Brain microvascular endothelial cell (primary cell): ENCODE data around the gene COX7A1.

Experiments
- DNase-seq: peaks from one replicate; pipeline ENCODE4 v3.0.0-alpha.2; 2020
- H3K27ac ChIP-seq: fragments of 250-450 bp; sonication (Bioruptor Pico); 2 replicates; pipeline ENCODE4 v1.5.1; 2020; ENCODE audit warnings: mild to moderate bottlenecking, moderate library complexity
- H3K27me3 ChIP-seq: fragments of 250-450 bp; sonication (Bioruptor Pico); replicated peaks from 2 replicates; pipeline ENCODE4 v1.5.1; 2020; ENCODE audit warnings: mild to moderate bottlenecking
- H3K36me3 ChIP-seq: fragments of 250-450 bp; sonication (Bioruptor Pico); replicated peaks from 2 replicates; pipeline ENCODE4 v1.5.1; 2020; ENCODE audit warnings: mild to moderate bottlenecking
- H3K4me3 ChIP-seq: 2 replicates; pipeline ENCODE4 v1.5.1; 2011; ENCODE audit warnings: low read depth, mild to moderate bottlenecking, control low read depth, low read length, moderate library complexity
- in situ Hi-C: cut with HindIII; loops from 2 replicates; pipeline ENCODE4 v1.10.0; 2017; ENCODE audit warnings: low sequenced_read_pairs, low pct_ligation_motif_present
- TF ChIP-seq, protein P1 (sequence below): IDR thresholded peaks from 2 replicates; pipeline ENCODE4 v1.5.1; 2011; ENCODE audit warnings: low read depth, mild to moderate bottlenecking, moderate library complexity, low read length, control low read depth, inconsistent platforms; ENCODE audit errors: missing control alignments

COX7A1 gene

DNA sequence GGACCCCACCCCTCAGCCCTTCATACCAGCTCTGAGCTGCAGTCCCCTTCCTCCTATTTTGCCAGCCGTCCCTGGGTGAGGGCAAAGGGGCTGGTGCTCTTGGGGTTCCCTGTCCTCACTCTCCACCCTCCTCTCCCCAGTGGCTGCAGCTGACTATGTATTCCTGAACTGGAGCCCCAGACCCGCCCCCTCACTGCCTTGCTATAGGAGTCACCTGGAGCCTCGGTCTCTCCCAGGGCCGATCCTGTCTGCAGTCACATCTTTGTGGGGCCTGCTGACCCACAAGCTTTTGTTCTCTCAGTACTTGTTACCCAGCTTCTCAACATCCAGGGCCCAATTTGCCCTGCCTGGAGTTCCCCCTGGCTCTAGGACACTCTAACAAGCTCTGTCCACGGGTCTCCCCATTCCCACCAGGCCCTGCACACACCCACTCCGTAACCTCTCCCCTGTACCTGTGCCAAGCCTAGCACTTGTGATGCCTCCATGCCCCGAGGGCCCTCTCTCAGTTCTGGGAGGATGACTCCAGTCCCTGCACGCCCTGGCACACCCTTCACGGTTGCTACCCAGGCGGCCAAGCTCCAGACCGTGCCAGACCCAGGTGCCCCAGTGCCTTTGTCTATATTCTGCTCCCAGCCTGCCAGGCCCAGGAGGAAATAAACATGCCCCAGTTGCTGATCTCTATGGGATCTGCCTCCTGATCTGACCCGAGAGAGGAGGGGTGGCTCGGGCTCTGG, 2.4 kb downstream of the COX7A1 start:
- TF ChIP-seq, protein P1, sequence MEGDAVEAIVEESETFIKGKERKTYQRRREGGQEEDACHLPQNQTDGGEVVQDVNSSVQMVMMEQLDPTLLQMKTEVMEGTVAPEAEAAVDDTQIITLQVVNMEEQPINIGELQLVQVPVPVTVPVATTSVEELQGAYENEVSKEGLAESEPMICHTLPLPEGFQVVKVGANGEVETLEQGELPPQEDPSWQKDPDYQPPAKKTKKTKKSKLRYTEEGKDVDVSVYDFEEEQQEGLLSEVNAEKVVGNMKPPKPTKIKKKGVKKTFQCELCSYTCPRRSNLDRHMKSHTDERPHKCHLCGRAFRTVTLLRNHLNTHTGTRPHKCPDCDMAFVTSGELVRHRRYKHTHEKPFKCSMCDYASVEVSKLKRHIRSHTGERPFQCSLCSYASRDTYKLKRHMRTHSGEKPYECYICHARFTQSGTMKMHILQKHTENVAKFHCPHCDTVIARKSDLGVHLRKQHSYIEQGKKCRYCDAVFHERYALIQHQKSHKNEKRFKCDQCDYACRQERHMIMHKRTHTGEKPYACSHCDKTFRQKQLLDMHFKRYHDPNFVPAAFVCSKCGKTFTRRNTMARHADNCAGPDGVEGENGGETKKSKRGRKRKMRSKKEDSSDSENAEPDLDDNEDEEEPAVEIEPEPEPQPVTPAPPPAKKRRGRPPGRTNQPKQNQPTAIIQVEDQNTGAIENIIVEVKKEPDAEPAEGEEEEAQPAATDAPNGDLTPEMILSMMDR: no peak
- Histone ChIP-seq H3K4me3 (no peak overlapping the region), H3K36me3 (peaks cover 60% of the 10 kb centered on the region), H3K27me3 (no peaks in the 10 kb centered on the region), H3K27ac (no peak overlapping the region)
- DNase-seq: no peak
- in situ Hi-C loops: no loop called here

DNA sequence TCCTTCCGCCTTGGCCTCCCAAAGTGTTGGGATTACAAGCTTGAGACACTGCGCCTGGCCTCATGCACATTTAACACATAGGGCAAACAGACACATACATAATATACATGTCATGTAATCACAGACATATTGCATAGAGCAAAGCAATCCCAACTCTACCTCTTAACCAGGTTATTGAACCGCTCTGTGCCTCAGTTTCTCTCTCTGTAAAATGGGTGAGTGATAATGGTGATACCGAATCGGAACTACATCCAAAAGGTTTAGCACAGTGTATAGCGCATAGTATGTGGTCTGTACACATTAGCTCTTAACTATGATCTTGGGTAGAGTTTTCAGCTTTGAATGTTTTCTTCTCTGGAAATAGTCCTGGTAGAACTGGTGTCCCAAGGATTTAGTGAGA, 7.6 kb downstream of the COX7A1 start:
- no peaks in the 10 kb centered on the region for H3K27me3 ChIP-seq
- no peak overlapping the region for H3K27ac ChIP-seq
- in situ Hi-C loops: no loop called here
- TF ChIP-seq, protein P1: no peak
- H3K4me3 ChIP-seq: no peak overlapping the region
- peaks cover 66% of the 10 kb centered on the region for H3K36me3 ChIP-seq
- no peak for DNase-seq

DNA sequence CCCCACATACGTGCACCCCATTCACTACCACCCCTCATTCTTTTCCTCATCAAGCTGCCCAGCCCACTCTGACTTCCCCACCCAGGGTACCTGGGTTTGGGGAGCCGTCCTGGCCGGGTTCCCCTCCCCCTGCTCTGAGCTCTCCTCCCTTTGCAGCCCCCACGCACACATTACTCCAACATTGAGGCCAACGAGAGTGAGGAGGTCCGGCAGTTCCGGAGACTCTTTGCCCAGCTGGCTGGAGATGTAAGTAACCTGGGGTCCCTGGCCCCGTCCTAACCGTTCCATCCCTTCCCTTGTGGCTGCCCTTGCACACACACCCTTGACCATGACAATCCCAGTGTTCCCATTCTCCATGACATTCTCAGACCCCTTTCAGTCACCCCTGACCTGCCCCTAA, 9.8 kb downstream of the COX7A1 start:
- TF ChIP-seq, protein P1: no peak

DNA sequence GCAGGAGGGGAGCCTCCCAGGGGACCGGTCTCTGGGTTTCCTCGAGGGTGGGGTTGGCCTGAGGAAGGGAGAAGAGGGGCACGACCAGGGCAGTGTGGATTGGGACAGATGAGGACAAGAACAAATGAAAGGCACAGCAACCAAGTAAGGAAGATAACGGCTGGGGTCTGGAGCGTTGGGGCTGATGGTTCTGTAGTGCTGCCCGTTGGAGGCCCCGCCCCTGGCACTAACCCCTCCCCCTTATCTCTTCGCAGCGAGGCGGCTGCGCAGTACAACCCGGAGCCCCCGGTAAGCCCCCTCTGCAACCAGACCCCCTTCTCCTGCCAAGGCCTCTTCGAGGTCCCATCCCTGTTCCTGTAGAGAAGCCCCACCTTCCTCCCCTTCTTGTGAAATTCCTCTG, 10.2 kb downstream of the COX7A1 start:
- TF ChIP-seq, protein P1: no peak
- DNase-seq: no peak
- no peak overlapping the region for H3K4me3 ChIP-seq
- peaks cover 44% of the 10 kb centered on the region for H3K36me3 ChIP-seq
- in situ Hi-C loops: no loop called here
- H3K27me3 ChIP-seq: no peaks in the 10 kb centered on the region
- H3K27ac ChIP-seq: no peak overlapping the region

More for the DNA sequence above, 9.8 kb downstream of the COX7A1 start:
- Histone ChIP-seq H3K27ac (no peak overlapping the region), H3K27me3 (no peaks in the 10 kb centered on the region), H3K4me3 (no peak overlapping the region), H3K36me3 (peaks cover 48% of the 10 kb centered on the region)
- in situ Hi-C loops: no loop called here
- DNase-seq: no peak

DNA sequence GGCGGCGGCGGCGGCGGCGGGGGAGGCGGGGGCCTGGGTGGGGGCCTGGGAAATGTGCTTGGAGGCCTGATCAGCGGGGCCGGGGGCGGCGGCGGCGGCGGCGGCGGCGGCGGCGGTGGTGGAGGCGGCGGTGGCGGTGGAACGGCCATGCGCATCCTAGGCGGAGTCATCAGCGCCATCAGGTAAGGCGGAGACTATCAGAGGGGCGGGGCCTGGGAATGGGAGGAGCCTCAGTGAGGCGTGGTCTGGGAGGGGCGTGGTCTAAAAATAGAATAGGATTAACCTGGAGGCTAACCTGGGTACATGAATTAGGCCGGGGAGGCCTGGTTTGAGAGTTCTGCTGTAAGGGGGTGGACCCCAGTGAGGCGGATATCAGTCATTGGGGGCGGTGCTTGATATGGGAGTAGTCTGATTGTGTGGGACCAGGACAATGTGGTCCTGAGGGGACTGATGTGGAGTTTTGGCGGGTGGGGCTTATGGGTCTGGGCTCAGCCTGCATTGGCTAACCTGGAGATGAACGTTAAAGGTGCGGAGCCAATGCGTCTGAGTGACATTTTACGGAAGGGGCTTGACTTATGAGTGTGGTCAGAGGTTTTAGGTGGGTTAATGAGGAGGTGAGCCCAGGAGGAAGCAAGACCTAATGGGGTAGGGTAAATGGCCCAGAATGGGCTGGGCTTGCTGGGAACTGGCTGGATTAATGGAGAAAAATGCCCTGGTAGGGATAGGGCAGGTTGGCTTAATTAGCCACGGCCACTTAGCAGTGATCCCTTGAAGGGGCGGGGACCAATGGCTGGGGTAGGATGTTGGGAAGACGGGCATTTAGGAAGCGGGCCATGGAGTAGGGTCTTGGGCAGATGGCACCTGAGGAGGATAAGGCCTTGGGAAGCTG, 11.0 kb downstream of the COX7A1 start:
- in situ Hi-C loops: no loop called here
- H3K27ac ChIP-seq: peak overlapping the region; percentile 94
- peaks cover 36% of the 10 kb centered on the region for H3K36me3 ChIP-seq

More for the DNA sequence above, 11.0 kb downstream of the COX7A1 start:
- TF ChIP-seq, protein P1: no peak
- peak; percentile 84 for DNase-seq
- Histone ChIP-seq H3K27me3 (no peaks in the 10 kb centered on the region), H3K4me3 (peak overlapping the region; percentile 96)
